ENCODE data around the gene ZRANB1. TPM values are rescaled to one million over a fixed set of nuclear protein-coding genes. Genes with fewer than 3 reads are reported as not detected.

ZRANB1 gene
- total and polyA plus RNA-seq, 2 of the 4 experiments (the other 2 are of a cell fraction): 11.2 to 24.7 TPM

DNA sequence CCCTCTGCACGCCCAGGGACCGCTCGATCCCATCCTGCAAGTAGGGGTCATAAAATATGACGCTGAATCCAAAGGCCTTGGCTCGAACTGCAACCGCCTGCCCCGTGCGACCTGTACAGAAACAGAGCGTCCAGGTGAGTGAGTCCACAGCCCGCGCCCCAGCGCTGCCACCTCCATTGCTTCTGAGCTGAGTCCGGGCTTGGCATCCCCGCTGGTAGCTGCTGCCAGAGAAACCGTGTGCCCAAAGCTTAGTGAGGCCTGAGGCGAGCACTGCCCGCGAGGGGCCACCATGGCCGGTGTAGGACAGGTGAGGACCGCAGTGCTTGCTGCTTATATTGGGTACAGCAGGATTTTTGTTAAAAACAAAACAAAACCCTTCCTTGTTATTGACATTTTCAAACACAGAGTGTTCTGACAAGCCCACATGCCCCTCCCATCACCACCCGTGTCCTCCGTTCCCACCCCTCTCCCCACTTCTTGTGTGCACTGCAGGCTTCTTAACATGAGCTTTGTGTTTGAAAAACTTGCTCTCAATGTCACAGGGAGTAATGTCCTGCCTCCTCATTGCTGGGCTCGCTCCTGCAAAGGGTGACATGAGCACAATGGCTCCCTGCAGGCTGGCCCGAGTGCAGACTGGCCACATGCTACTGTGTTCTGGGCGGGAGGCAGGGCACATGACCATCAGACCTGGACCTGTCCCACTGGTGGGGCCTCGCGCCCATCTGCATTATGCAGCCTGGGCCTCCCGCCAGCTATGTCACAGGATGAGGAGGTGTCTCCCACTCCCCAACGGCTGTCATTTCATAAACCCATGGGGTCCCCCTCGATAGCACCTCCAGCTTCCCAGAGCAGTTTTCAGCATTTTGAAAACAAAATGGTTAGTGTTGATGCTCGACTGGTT, 52.9 kb downstream of the ZRANB1 start:
- intact Hi-C loops (cut with micrococcal nuclease): loop anchor here (5.0 to 10.0 kb wide), 3 partner anchors 162 to 720 kb away; partner anchors contain the start of gene EDRF1
- WGBS, 2 experiments (ENCODE audit: extremely low coverage in 2 of 2, insufficient read length in 1 of 2): 89% methylated on average over 7 of the region's 31 CpGs; no CpG with 5 or more reads in 1 of the 2 experiments
- no peak for TF ChIP-seq MAZ (IDR thresholded peaks at IDR 0.05; ENCODE audit: borderline replicate concordance, low read depth, low read length)
- no peak for TF ChIP-seq CEBPB (IDR thresholded peaks at IDR 0.05; ENCODE audit: low read depth, low read length)
- TF ChIP-seq RFX5 (IDR thresholded peaks at IDR 0.05; ENCODE audit: low read depth, low read length): no peak
- TF ChIP-seq, protein P1, sequence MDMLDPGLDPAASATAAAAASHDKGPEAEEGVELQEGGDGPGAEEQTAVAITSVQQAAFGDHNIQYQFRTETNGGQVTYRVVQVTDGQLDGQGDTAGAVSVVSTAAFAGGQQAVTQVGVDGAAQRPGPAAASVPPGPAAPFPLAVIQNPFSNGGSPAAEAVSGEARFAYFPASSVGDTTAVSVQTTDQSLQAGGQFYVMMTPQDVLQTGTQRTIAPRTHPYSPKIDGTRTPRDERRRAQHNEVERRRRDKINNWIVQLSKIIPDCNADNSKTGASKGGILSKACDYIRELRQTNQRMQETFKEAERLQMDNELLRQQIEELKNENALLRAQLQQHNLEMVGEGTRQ (IDR thresholded peaks at IDR 0.05; ENCODE audit: low read depth, low read length): no peak
- TF ChIP-seq, protein P2, sequence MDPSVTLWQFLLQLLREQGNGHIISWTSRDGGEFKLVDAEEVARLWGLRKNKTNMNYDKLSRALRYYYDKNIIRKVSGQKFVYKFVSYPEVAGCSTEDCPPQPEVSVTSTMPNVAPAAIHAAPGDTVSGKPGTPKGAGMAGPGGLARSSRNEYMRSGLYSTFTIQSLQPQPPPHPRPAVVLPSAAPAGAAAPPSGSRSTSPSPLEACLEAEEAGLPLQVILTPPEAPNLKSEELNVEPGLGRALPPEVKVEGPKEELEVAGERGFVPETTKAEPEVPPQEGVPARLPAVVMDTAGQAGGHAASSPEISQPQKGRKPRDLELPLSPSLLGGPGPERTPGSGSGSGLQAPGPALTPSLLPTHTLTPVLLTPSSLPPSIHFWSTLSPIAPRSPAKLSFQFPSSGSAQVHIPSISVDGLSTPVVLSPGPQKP (IDR thresholded peaks at IDR 0.05; ENCODE audit: borderline replicate concordance, low read depth, low read length): no peak
- no peak for TF ChIP-seq SMC3 (IDR thresholded peaks at IDR 0.05; ENCODE audit: low read depth, low read length)
- TF ChIP-seq BHLHE40 (IDR thresholded peaks at IDR 0.05; ENCODE audit: low read depth, low read length): no peak
- no peak for TF ChIP-seq FOS (IDR thresholded peaks at IDR 0.05; ENCODE audit: low read depth, low read length)
- TF ChIP-seq RCOR1 (IDR thresholded peaks at IDR 0.05; ENCODE audit: insufficient replicate concordance, low read length): no peak
- TF ChIP-seq MXI1 (IDR thresholded peaks at IDR 0.05; ENCODE audit: borderline replicate concordance, low read depth, low read length): no peak
- TF ChIP-seq POLR2A (IDR thresholded peaks at IDR 0.05; ENCODE audit: low read depth, low read length): no peak
- TF ChIP-seq CHD1 (IDR thresholded peaks at IDR 0.05; ENCODE audit: low read depth, low read length): no peak
- no peak for TF ChIP-seq MAFK (IDR thresholded peaks at IDR 0.05; ENCODE audit: low read depth, low read length)
- TF ChIP-seq NFE2L2 (IDR thresholded peaks at IDR 0.05; ENCODE audit: low read depth, low read length): no peak
- TF ChIP-seq RAD21 (IDR thresholded peaks at IDR 0.05; ENCODE audit: low read length): no peak

More for the DNA sequence above, 52.9 kb downstream of the ZRANB1 start:
- H4K5ac ChIP-seq (ENCODE audit: low read depth, low read length): no peak overlapping the region
- no peak overlapping the region for H3K14ac ChIP-seq (replicated peaks; ENCODE audit: low read depth, low read length)
- no peak overlapping the region for H2AFZ ChIP-seq (replicated peaks; ENCODE audit: low read length, poor library complexity)
- no peak overlapping the region for H3K4me3 ChIP-seq (ENCODE audit: insufficient read depth, low read depth, low read length)
- no peak overlapping the region for H3K18ac ChIP-seq (ENCODE audit: low read depth, low read length)
- peaks cover 79% of the 10 kb centered on the region for H3K36me3 ChIP-seq (ENCODE audit: control insufficient read depth, insufficient read depth, low read length)
- no peak overlapping the region for H2BK15ac ChIP-seq (ENCODE audit: low read depth, low read length)
- no peak overlapping the region for H2BK120ac ChIP-seq (ENCODE audit: low read depth, low read length)
- H2AK5ac ChIP-seq (ENCODE audit: low read depth, low read length): no peak overlapping the region
- no TSS peak for BruUV-seq (replicated peaks)
- no peak overlapping the region for H3K9ac ChIP-seq (ENCODE audit: low read depth, low read length)
- in situ Hi-C loops (cut with MboI; ENCODE audit: low sequenced_read_pairs) (loop anchor here (25.0 kb wide), 1 partner anchor 458 kb away; no protein-coding TSS in a partner anchor), dilution Hi-C loops (cut with HindIII; ENCODE audit: low sequenced_read_pairs, unreplicated experiment) (no loop called here)
- no peak overlapping the region for H3K4me2 ChIP-seq (ENCODE audit: low read depth, low read length)
- no peak overlapping the region for H4K8ac ChIP-seq (ENCODE audit: low read depth in 2 of 2, low read length in 2 of 2)
- no peak overlapping the region for H2AK9ac ChIP-seq (replicated peaks; ENCODE audit: low read depth, low read length, poor library complexity)
- H2BK5ac ChIP-seq (ENCODE audit: low read depth, low read length, poor library complexity, severe bottlenecking): no peak overlapping the region
- peaks cover 10% of the 10 kb centered on the region for H3K4me1 ChIP-seq (ENCODE audit: control insufficient read depth, insufficient read depth, low read length)
- CTCF ChIA-PET: no interaction called here
- no peaks in the 10 kb centered on the region for H3K27me3 ChIP-seq (ENCODE audit: control insufficient read depth, insufficient read depth, low read length)
- POLR2A ChIA-PET (ENCODE audit: unreplicated experiment): no interaction called here
- H4K20me1 ChIP-seq (ENCODE audit: insufficient read depth, low read length): peaks cover 34% of the 10 kb centered on the region
- H2BK20ac ChIP-seq (ENCODE audit: low read depth, low read length): no peak overlapping the region
- no peak overlapping the region for H3K4ac ChIP-seq (ENCODE audit: low read depth, low read length)
- H4K91ac ChIP-seq (ENCODE audit: insufficient read depth, low read depth, low read length): no peak overlapping the region
- no peaks in the 10 kb centered on the region for H3K9me3 ChIP-seq (ENCODE audit: control insufficient read depth, insufficient read depth, low read length)
- no peak overlapping the region for H3K27ac ChIP-seq (ENCODE audit: insufficient read depth, low read length)
- no peak overlapping the region for H3K56ac ChIP-seq (ENCODE audit: extremely low read depth, insufficient read depth, low read length)
- no peak for DNase-seq
- peaks cover 8% of the 10 kb centered on the region; the same call in 1 of the 2 replicates for H3K9me1 ChIP-seq (ENCODE audit: insufficient read depth, low read length)
- ATAC-seq (ENCODE audit: low read depth): no peak
- H3K79me1 ChIP-seq (ENCODE audit: low read depth in 1 of 2, low read length in 2 of 2): peaks cover 13 to 58% of the 10 kb centered on the region in 2 experiments; a peak in 3 of 4 replicates
- H3K23ac ChIP-seq (ENCODE audit: low read depth, low read length): no peak overlapping the region

All from IMR-90 (cell line).